A549 (cell line): ENCODE data around the gene POLR3F.

Experiments
- BHLHE40 ChIP-seq: IDR thresholded peaks from 2 replicates; pipeline ENCODE4 v1.6.1; 2012; ENCODE audit warnings: low read depth, low read length, inconsistent platforms
- CHD2 ChIP-seq: fragments of 150-350 bp; IDR thresholded peaks from 2 replicates; pipeline ENCODE4 v1.6.1; 2014; ENCODE audit warnings: low read length; ENCODE audit not compliant: partially characterized antibody
- CTCF ChIP-seq: fragments of >200 bp; sonication (Bioruptor Twin); formaldehyde crosslinking; IDR thresholded peaks from 3 replicates; pipeline ENCODE4 v1.5.1; 2016
- EP300 ChIP-seq, 2 experiments: fragments of >200 bp; sonication (Bioruptor Twin); formaldehyde crosslinking; IDR thresholded peaks; 2 replicates in 1 of 2; 3 replicates in 1 of 2; pipeline ENCODE4 v1.6.1; 2016 to 2017
- HDAC2 ChIP-seq: fragments of 200-600 bp; sonication (generic); IDR thresholded peaks from 2 replicates; pipeline ENCODE4 v1.6.1; 2016
- MAFK ChIP-seq: fragments of 450-650 bp; IDR thresholded peaks from 2 replicates; pipeline ENCODE4 v1.6.1; 2014; ENCODE audit not compliant: partially characterized antibody
- POLR2A ChIP-seq: IDR thresholded peaks from 2 replicates; pipeline ENCODE4 v1.6.1; 2012; ENCODE audit warnings: mild to moderate bottlenecking, low read length
- RAD21 ChIP-seq, 2 experiments: fragments of >200 bp in 1 of 2; sonication (Bioruptor Twin) in 1 of 2; formaldehyde crosslinking in 1 of 2; IDR thresholded peaks in 1 of 2; conservative IDR thresholded peaks in 1 of 2; 2 replicates in 1 of 2; 3 replicates in 1 of 2; pipeline ENCODE4 v1.6.1; 2012 to 2018; ENCODE audit warnings: inconsistent platforms in 1 of 2
- SREBF2 ChIP-seq: fragments of 450-650 bp; IDR thresholded peaks from 2 replicates; pipeline ENCODE4 v1.6.1; 2014; ENCODE audit warnings: mild to moderate bottlenecking, moderate library complexity
- TP53 ChIP-seq: fragments of 250-450 bp; sonication (Bioruptor Pico); IDR thresholded peaks from 2 replicates; pipeline ENCODE4 v1.5.0; 2021; ENCODE audit warnings: mild to moderate bottlenecking, moderate library complexity
- TF ChIP-seq, protein P1 (sequence below): fragments of 250-450 bp; sonication (Bioruptor Pico); IDR thresholded peaks from 2 replicates; pipeline ENCODE4 v1.5.0; 2021; ENCODE audit warnings: mild to moderate bottlenecking, moderate library complexity, borderline replicate concordance
- TF ChIP-seq, protein P2 (sequence below): IDR thresholded peaks from 2 replicates; pipeline ENCODE4 v1.6.1; 2012

GRCh38 chr20:18524646-18525045, 57.5 kb downstream of the POLR3F start:
- TF ChIP-seq CTCF (no peak), POLR2A (no peak), BHLHE40 (no peak), HDAC2 (no peak), TP53 (CRISPR knock-in tag) (no peak), RAD21 (conservative IDR thresholded peaks at IDR 0.05 in 1 of 2, IDR thresholded peaks at IDR 0.05 in 1 of 2) (no peak), SREBF2 (no peak), EP300 (IDR thresholded peaks at IDR 0.05) (no peak), MAFK (no peak), CHD2 (no peak)
- TF ChIP-seq, protein P1, sequence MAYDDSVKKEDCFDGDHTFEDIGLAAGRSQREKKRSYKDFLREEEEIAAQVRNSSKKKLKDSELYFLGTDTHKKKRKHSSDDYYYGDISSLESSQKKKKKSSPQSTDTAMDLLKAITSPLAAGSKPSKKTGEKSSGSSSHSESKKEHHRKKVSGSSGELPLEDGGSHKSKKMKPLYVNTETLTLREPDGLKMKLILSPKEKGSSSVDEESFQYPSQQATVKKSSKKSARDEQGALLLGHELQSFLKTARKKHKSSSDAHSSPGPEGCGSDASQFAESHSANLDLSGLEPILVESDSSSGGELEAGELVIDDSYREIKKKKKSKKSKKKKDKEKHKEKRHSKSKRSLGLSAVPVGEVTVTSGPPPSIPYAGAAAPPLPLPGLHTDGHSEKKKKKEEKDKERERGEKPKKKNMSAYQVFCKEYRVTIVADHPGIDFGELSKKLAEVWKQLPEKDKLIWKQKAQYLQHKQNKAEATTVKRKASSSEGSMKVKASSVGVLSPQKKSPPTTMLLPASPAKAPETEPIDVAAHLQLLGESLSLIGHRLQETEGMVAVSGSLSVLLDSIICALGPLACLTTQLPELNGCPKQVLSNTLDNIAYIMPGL: no peak
- TF ChIP-seq, protein P2, sequence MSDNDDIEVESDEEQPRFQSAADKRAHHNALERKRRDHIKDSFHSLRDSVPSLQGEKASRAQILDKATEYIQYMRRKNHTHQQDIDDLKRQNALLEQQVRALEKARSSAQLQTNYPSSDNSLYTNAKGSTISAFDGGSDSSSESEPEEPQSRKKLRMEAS: no peak
